Neural progenitor cell (in vitro differentiated cells): Measurements from ENCODE around the gene SFI1.

Experiments
- CTCF ChIP-seq: fragments of 200-600 bp; sonication (generic); IDR thresholded peaks from 2 replicates; pipeline ENCODE4 v1.5.1; 2017; ENCODE audit warnings: antibody characterized with exemption, mild to moderate bottlenecking
- EZH2 ChIP-seq: fragments of 200-600 bp; sonication (generic); IDR thresholded peaks from 2 replicates; pipeline ENCODE4 v1.6.1; 2017; ENCODE audit warnings: antibody characterized with exemption, mild to moderate bottlenecking, moderate library complexity
- EZH2phosphoT487 ChIP-seq: fragments of 200-600 bp; sonication (generic); IDR thresholded peaks from 2 replicates; pipeline ENCODE4 v1.6.1; 2017; ENCODE audit warnings: antibody characterized with exemption

GRCh38 chr22:31604137-31604705, 107.9 kb downstream of the SFI1 start:
- no peak for TF ChIP-seq CTCF
- no peak for TF ChIP-seq EZH2phosphoT487
- TF ChIP-seq EZH2, result no peak
